ENCODE measurements around the gene NTM. TPM values are rescaled to one million over a fixed set of nuclear protein-coding genes. Genes with fewer than 3 reads are reported as not detected.

Gene NTM
- total RNA-seq, 1 experiment from 2014 or later = 9.9 TPM

DNA sequence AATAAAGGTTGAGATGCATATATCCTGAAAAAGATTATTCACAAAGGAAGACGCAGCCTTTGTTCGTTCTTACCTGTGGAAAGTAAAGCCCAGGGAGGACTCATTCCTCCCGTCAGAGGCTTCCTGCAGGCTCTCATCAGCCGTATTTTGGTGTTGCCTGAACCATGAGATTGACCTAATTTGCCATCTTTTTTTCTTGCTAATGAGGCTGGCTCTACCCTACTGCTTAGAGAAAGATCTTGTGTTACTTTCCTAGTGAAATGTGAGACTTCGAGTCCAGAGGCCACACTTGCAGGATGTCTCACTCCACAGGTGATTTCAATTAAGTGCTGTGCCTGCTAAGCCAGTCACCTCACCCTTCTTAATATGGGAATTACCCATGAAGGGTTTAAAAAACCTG is 269.9 kb downstream of the NTM start:
- no peaks in the 10 kb centered on the region for H3K36me3 Mint-ChIP-seq (ENCODE audit: insufficient read depth in 1 of 3, low read depth in 3 of 3)
- H3K9me3 Mint-ChIP-seq = no peaks in the 10 kb centered on the region
- Histone ChIP-seq H3K23me2 (ENCODE audit: insufficient read length, low read depth, low read length, poor library complexity, severe bottlenecking) (no peaks in the 10 kb centered on the region), H4K8ac (replicated peaks; ENCODE audit: insufficient read length, low read depth, low read length) (no peak overlapping the region), H2BK5ac (ENCODE audit: insufficient read length, low read length) (no peak overlapping the region), H4K20me1 (ENCODE audit: control insufficient read depth, insufficient read depth, insufficient read length) (no peaks in the 10 kb centered on the region), H3K79me2 (ENCODE audit: insufficient read depth, low read length) (no peaks in the 10 kb centered on the region), H3K27me3 (ENCODE audit: insufficient read depth, low read length) (no peaks in the 10 kb centered on the region), H3K27ac (ENCODE audit: insufficient read length, low read depth, low read length) (no peak overlapping the region), H2AFZ (ENCODE audit: low read length) (no peak overlapping the region), H3K4ac (ENCODE audit: low read depth, low read length) (no peak overlapping the region), H3K9ac (ENCODE audit: extremely low read depth, insufficient read length, low read length) (no peak overlapping the region), H2BK12ac (ENCODE audit: insufficient read length, low read depth, low read length) (no peak overlapping the region), H4K91ac (ENCODE audit: insufficient read length, low read depth, low read length) (no peak overlapping the region), H3T11ph (ENCODE audit: low read length) (no peak overlapping the region), H2AK5ac (ENCODE audit: insufficient read length, low read length) (no peak overlapping the region), H3K18ac (ENCODE audit: insufficient read length, low read depth, low read length) (no peak overlapping the region), H2BK20ac (ENCODE audit: low read depth, low read length, poor library complexity, severe bottlenecking) (no peak overlapping the region), H3K4me1 (ENCODE audit: insufficient read depth, low read length) (peaks cover 17% of the 10 kb centered on the region; the same call in 1 of the 2 replicates), H3K14ac (ENCODE audit: insufficient read depth, low read length) (no peak overlapping the region), H3K56ac (ENCODE audit: insufficient read length, low read depth, low read length) (no peak overlapping the region), H3K23ac (ENCODE audit: insufficient read length, low read depth, low read length) (no peak overlapping the region), H3K79me1 (ENCODE audit: insufficient read depth, low read depth, low read length, poor library complexity, severe bottlenecking) (no peaks in the 10 kb centered on the region), H2BK15ac (ENCODE audit: low read depth, low read length) (no peak overlapping the region), H2BK120ac (ENCODE audit: low read depth, low read length, poor library complexity, severe bottlenecking) (no peak overlapping the region), H4K5ac (ENCODE audit: insufficient read length, low read depth, low read length) (no peak overlapping the region), H3K9me3 (ENCODE audit: control insufficient read depth, low read depth, low read length) (no peaks in the 10 kb centered on the region), H3K4me2 (ENCODE audit: insufficient read depth, insufficient read length, low read length) (no peak overlapping the region)
- WGBS (ENCODE audit: extremely low coverage, insufficient read length, low lambda C conversion rate) = no CpG with 5 or more reads among the region's 5 CpGs
- H3K4me1 Mint-ChIP-seq = peaks cover 41 to 57% of the 10 kb centered on the region in 2 experiments
- H3K4me3 Mint-ChIP-seq = no peak overlapping the region
- no peaks in the 10 kb centered on the region for H3K27me3 Mint-ChIP-seq (ENCODE audit: low read depth)
- no peak for TF ChIP-seq CTCF (conservative IDR thresholded peaks at IDR 0.05)
- no peak for DNase-seq
- peak overlapping the region in 2 of 3 experiments; percentile 39 to 79; a peak in 4 of 7 replicates for H3K27ac Mint-ChIP-seq
